BE2C (cell line): ENCODE measurements around the gene SRRM1.
"Not testable (repeated sequence)": the region's sequence is repeated elsewhere in the genome, so short reads cannot be mapped to it uniquely, and the experiment has no call there.

ENCODE experiments used
- DNase-seq: peaks from one replicate; pipeline ENCODE4 v3.0.0-alpha.2; 2020
- H3K27me3 ChIP-seq: fragments of 250-450 bp; sonication (Bioruptor Pico); 2 replicates; pipeline ENCODE4 v1.5.1; 2020; ENCODE audit warnings: mild to moderate bottlenecking
- H3K36me3 ChIP-seq: fragments of 250-450 bp; sonication (Bioruptor Pico); 2 replicates; pipeline ENCODE4 v1.5.1; 2020; ENCODE audit warnings: mild to moderate bottlenecking
- H3K4me1 ChIP-seq: fragments of 250-450 bp; sonication (Bioruptor Pico); 2 replicates; pipeline ENCODE4 v1.5.1; 2020
- H3K4me3 ChIP-seq: 2 replicates; pipeline ENCODE4 v1.5.1; 2011; ENCODE audit warnings: low read depth, low read length
- H3K9me3 ChIP-seq: fragments of 250-450 bp; sonication (Bioruptor Pico); 2 replicates; pipeline ENCODE4 v1.5.1; 2020
- TF ChIP-seq, protein P1 (sequence below): IDR thresholded peaks from 2 replicates; pipeline ENCODE4 v1.5.1; 2012; ENCODE audit warnings: mild to moderate bottlenecking, low read depth, low read length

SRRM1 gene

DNA sequence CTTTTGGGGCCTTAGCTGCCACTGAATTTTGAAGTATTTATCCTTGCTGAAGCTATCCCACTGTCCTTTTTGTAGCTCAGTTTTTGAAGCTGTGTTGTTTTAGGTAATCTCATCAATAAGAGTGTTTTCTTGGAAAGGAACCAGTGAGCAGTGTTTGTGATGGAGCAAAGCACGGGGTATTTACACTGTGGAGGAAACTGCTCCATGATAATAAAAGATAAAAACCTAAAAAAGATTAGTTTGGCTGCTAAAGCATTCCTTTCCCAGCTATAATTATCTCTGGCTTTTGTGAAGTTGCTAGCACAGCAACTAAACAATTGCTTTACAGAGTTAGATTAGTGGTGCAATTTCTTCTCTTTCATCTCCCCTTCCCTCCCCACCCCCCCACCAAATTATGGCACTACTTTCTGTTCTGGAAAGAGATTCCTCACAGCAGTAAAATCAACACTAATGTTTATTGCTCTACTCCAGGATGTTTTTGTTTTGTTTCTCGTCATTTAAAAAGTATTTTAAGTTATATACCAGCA lies 21.5 kb downstream of the SRRM1 start:
- TF ChIP-seq, protein P1, sequence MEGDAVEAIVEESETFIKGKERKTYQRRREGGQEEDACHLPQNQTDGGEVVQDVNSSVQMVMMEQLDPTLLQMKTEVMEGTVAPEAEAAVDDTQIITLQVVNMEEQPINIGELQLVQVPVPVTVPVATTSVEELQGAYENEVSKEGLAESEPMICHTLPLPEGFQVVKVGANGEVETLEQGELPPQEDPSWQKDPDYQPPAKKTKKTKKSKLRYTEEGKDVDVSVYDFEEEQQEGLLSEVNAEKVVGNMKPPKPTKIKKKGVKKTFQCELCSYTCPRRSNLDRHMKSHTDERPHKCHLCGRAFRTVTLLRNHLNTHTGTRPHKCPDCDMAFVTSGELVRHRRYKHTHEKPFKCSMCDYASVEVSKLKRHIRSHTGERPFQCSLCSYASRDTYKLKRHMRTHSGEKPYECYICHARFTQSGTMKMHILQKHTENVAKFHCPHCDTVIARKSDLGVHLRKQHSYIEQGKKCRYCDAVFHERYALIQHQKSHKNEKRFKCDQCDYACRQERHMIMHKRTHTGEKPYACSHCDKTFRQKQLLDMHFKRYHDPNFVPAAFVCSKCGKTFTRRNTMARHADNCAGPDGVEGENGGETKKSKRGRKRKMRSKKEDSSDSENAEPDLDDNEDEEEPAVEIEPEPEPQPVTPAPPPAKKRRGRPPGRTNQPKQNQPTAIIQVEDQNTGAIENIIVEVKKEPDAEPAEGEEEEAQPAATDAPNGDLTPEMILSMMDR = no peak
- Histone ChIP-seq H3K9me3 (no peaks in the 10 kb centered on the region), H3K36me3 (peaks cover 63% of the 10 kb centered on the region), H3K27me3 (no peaks in the 10 kb centered on the region), H3K4me3 (no peak overlapping the region), H3K4me1 (no peaks in the 10 kb centered on the region)
- no peak for DNase-seq

DNA sequence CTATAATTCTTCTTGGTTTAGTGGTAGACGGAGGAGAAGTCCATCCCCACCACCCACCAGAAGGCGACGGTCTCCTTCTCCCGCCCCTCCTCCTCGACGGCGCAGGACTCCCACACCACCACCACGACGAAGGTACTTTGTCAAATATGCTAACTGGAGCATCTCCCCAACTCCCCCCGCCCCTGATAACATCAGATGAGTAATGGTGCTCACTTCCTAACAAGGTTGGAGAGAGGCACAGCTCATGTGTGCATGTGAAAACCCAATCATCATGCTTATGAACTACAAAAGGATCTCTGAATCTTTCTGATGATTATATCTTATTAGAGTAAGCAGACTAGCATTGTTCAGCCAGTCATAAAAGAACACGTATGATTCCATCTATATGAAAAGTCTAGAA lies 23.7 kb downstream of the SRRM1 start:
- no peaks in the 10 kb centered on the region for H3K4me1 ChIP-seq
- H3K4me3 ChIP-seq = no peak overlapping the region
- TF ChIP-seq, protein P1 = no peak
- H3K36me3 ChIP-seq = peaks cover 63% of the 10 kb centered on the region
- DNase-seq = no peak
- H3K9me3 ChIP-seq = no peaks in the 10 kb centered on the region
- H3K27me3 ChIP-seq = no peaks in the 10 kb centered on the region

DNA sequence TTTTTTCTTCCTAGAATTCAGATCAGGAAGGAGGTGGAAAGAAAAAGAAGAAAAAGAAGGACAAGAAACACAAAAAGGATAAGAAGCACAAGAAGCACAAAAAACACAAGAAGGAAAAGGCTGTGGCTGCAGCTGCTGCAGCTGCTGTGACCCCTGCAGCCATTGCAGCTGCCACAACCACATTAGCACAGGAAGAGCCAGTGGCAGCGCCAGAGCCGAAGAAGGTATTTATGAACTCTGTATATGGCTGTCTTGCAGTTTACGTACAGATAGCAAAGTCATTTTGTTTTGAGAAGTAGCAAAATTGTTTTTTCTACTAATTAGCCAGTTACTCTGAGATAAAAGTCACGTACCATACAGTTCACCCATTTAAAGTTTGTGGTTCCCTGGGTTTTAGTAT lies 28.3 kb downstream of the SRRM1 start:
- not testable (repeated sequence) for H3K4me1 ChIP-seq, H3K27me3 ChIP-seq, H3K9me3 ChIP-seq, H3K4me3 ChIP-seq, DNase-seq
- peaks cover 46% of the 10 kb centered on the region for H3K36me3 ChIP-seq

DNA sequence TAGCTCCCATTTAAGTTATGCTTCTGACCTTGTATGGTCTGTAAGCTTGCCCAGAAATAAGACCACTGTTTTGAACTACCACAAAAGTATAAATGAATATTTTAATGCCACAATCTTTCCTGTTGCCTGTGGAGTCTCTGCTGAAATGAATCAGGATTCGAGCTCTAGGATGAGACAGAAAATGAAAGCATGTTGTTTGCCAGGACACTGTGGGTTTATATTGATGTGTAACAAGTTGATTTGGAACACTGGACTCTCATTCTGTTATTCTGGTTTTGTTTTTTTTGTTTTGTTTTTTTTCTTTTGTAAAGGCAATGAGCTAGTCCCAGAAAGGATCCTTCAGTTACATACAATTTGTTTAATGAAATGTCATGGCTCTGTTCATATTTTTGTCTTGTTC lies 29.6 kb downstream of the SRRM1 start:
- not testable (repeated sequence) for H3K27me3 ChIP-seq, DNase-seq, H3K4me3 ChIP-seq, H3K4me1 ChIP-seq, H3K9me3 ChIP-seq
- H3K36me3 ChIP-seq = peaks cover 35% of the 10 kb centered on the region

DNA sequence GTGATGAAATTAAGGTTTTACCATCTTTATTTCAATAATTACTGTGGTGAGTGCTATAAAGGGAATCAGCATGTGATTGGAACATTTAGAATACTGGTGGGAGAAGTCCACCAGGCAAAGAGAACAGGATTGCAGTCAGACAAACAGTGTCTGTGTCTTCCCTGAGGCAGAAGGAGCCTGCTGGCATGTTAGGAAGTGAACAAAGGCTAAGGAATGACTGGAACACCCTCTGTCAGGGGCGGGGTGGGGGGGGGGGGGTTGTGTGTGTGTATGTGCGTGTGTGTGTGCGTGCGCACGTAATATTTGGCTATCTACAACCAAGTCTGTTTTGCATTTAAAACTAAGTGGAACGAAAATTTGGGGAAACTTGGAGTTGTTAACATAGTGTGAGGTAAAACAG lies 30.2 kb downstream of the SRRM1 start:
- Histone ChIP-seq H3K9me3 (no peaks in the 10 kb centered on the region), H3K4me1 (no peaks in the 10 kb centered on the region), H3K4me3 (no peak overlapping the region), H3K36me3 (peaks cover 31% of the 10 kb centered on the region), H3K27me3 (no peaks in the 10 kb centered on the region)
- no peak for DNase-seq
- TF ChIP-seq, protein P1 = no peak

DNA sequence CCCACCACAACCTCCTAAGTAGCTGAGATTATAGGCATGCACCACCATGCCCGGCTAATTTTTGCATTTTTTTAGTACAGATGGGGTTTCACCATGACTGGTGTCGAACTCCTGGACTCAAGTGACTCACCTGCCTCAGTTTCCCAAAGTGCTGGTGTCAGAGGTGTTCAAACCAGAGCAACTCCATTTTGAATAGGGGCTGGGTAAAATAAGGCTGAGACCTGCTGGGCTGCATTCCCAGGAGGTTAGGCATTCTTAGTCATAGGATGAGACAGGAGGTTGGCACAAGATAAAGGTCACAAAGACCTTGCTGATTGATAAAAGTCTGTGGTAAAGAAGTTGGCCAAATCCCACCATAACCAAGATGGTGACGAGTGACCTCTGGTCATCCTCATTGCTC lies 35.3 kb downstream of the SRRM1 start:
- DNase-seq, H3K36me3 ChIP-seq, H3K27me3 ChIP-seq, H3K4me1 ChIP-seq, H3K9me3 ChIP-seq, H3K4me3 ChIP-seq: not testable (repeated sequence)

DNA sequence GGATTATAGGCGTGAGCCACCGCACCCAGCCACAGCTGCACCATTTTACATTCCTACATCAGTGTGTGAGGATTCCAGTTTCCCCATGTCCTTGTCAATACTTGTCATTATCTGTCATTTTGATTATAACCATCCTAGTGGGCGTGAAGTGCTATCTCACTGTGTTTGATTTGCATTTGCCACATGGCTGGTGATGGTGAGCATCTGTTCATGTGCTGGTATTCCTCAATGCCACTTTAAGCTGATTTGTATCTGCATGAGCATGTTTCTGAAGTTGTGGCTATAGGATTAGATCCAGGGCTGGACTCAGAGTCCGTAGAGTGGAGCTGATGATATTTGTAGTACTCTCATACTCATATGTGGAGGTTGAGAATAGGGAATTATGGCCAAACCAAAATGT lies 36.6 kb downstream of the SRRM1 start:
- Histone ChIP-seq H3K27me3 (no peaks in the 10 kb centered on the region), H3K4me3 (no peak overlapping the region), H3K4me1 (no peaks in the 10 kb centered on the region), H3K9me3 (no peaks in the 10 kb centered on the region), H3K36me3 (peaks cover 2% of the 10 kb centered on the region)
- DNase-seq = no peak
- TF ChIP-seq, protein P1 = no peak

DNA sequence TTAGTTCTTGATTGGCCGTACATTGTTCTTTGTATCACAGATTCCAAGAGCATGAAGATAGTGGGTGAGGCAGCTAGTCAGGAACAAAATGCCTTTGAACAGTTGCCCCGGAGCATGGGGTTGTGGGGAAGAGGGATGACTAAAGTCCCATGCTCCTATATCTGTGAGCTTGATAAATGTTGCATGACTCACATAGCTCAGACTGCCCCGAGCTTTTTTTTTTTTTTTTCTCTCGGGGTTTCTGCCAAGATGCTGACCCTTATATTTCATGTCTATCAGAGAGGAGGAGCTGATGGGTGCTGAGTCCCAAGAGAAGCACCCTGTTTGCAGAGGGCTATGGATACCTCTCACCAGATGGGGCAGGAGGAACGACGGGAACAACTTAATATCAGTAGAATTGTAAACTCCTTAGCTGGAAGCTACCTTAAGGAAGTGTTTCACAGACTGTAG lies 40.6 kb downstream of the SRRM1 start:
- Histone ChIP-seq H3K27me3 (no peaks in the 10 kb centered on the region), H3K36me3 (no peaks in the 10 kb centered on the region), H3K4me3 (no peak overlapping the region), H3K4me1 (peaks cover under 1% of the 10 kb centered on the region), H3K9me3 (no peaks in the 10 kb centered on the region)
- TF ChIP-seq, protein P1 = no peak
- DNase-seq = peak; percentile 18
